Measurements from ENCODE around the gene CDC6.

DNA sequence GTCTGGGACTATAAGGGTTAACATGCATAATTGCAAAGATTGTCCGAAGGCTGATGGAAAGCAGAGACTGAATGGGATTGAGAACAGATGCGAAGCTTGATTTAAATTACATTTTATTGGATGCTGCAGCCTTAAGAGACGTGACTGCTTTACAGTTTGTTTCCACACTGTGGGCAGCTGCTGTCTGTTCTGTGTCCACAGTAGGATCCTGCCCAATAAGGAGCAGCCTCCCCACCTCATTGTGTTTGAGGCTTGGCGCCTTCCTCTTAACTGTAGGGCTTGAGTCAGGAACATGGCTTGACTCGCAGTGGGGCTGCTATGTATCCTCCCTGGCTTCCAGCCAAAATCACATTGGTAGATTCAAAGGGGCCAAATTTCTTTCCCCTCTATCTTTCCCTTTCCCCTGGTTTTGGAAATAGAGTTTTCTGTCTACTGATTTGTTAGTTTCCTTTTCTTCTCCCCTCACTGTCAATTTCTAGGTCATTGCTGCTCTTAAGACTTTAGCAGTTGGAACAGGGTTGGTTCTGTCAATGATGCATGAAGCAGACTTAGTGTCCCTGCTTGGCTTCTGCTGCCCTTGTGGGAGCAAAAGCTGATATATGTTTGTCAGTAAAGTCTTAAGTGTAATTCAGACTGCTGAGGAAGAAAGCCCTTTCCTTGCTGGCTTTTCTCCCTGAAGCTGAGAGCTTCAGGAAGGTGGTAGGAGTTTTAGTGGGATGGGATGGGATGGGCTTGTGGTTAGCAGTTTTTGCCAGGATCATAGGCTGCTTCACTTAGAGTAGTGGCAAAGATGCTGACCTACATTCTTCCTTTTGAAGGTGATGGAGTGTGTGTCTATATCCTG, 16.3 kb downstream of the CDC6 start:
- TF ChIP-seq POLR2A (IDR thresholded peaks at IDR 0.05; ENCODE audit: low read depth, low read length) = no peak
- TF ChIP-seq CTCF (IDR thresholded peaks at IDR 0.05; ENCODE audit: extremely low read depth in 1 of 2, insufficient read depth in 1 of 2, low read depth in 1 of 2, low read length in 2 of 2) = no peak
- TF ChIP-seq, protein P1, sequence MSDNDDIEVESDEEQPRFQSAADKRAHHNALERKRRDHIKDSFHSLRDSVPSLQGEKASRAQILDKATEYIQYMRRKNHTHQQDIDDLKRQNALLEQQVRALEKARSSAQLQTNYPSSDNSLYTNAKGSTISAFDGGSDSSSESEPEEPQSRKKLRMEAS (IDR thresholded peaks at IDR 0.05; ENCODE audit: insufficient read depth, insufficient read length) = no peak
- no peak for TF ChIP-seq POLR2AphosphoS5 (IDR thresholded peaks at IDR 0.05; ENCODE audit: insufficient read depth, low read depth, low read length)
- TF ChIP-seq JUN (IDR thresholded peaks at IDR 0.05; ENCODE audit: borderline replicate concordance, insufficient read depth, insufficient read length, low read depth) = no peak

All from endothelial cell of umbilical vein (primary cell).